Thoracic aorta endothelial cell (primary cell): Measurements from ENCODE around the gene PPFIA1. TPM values are rescaled to one million over a fixed set of nuclear protein-coding genes. Genes with fewer than 3 reads are reported as not detected.

Experiments used
- small RNA-seq: library from RNA; depleted of rRNA; stranded (forward); fragments of <200 nt; gene quantifications from one replicate; pipeline ENCODE3, GENCODE V24; 2012
- total RNA-seq: library from RNA; depleted of rRNA; stranded (reverse); fragments of >200 nt; gene quantifications from 2 replicates; pipeline ENCODE4 v1.2.3, GENCODE V29; 2012

Gene PPFIA1
- 58.2 and 58.3 TPM in 2 replicates for total RNA-seq

GRCh38 chr11:70270104-70270876 lies at the start of gene PPFIA1:
PPFIA1 (plus strand) TSS chr11:70270690; CDS start chr11:70272173, 1,483 bp downstream.

GRCh38 chr11:70397983-70398833 lies 127.7 kb downstream of the PPFIA1 start, which contains the start of gene CTTN:
CTTN (plus strand) TSS chr11:70398529; CDS start chr11:70407298, 8,769 bp downstream.

Small RNAs within 50 kb of the gene (small RNA-seq; reads per million reads assigned to genes)
- 5.6 reads per million, percentile 83 among the genes with 10 or more reads in this experiment for gene MIR548K

Other genes starting within 250 kb of the PPFIA1 start
- 0.27 TPM in 1 of 2 replicates, not detected in the other for gene ANO1, start 192.4 kb upstream of the PPFIA1 start, total RNA-seq
- 40.2 and 47.7 TPM in 2 replicates for gene FADD, start 67.4 kb upstream of the PPFIA1 start, total RNA-seq
- 295 and 351 TPM in 2 replicates for gene CTTN, start 127.8 kb downstream of the PPFIA1 start, total RNA-seq